Measurements from ENCODE around the gene CYB5D1. TPM values are rescaled to one million over a fixed set of nuclear protein-coding genes. Genes with fewer than 3 reads are reported as not detected.

The CYB5D1 gene
- total RNA-seq, 1 donor from 2014 or later: 6.1 TPM

GRCh38 chr17:7848739-7849129 is 9.1 kb upstream of the CYB5D1 start:
- TF ChIP-seq, protein P1, sequence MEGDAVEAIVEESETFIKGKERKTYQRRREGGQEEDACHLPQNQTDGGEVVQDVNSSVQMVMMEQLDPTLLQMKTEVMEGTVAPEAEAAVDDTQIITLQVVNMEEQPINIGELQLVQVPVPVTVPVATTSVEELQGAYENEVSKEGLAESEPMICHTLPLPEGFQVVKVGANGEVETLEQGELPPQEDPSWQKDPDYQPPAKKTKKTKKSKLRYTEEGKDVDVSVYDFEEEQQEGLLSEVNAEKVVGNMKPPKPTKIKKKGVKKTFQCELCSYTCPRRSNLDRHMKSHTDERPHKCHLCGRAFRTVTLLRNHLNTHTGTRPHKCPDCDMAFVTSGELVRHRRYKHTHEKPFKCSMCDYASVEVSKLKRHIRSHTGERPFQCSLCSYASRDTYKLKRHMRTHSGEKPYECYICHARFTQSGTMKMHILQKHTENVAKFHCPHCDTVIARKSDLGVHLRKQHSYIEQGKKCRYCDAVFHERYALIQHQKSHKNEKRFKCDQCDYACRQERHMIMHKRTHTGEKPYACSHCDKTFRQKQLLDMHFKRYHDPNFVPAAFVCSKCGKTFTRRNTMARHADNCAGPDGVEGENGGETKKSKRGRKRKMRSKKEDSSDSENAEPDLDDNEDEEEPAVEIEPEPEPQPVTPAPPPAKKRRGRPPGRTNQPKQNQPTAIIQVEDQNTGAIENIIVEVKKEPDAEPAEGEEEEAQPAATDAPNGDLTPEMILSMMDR (IDR thresholded peaks at IDR 0.05): no peak
- peaks cover 72% of the 10 kb centered on the region for H3K36me3 Mint-ChIP-seq (ENCODE audit: low read depth)
- H3K9me3 Mint-ChIP-seq: no peaks in the 10 kb centered on the region
- no peaks in the 10 kb centered on the region for H3K27me3 Mint-ChIP-seq
- DNase-seq (no peak), ATAC-seq (ENCODE audit: low read depth) (no peak)
- POLR2A ChIA-PET: interaction anchor here (3.9 kb wide), 1 partner anchor 13 kb away, joined by 35 read pairs; no protein-coding TSS in a partner anchor
- CTCF ChIA-PET: interaction anchor here (3.2 kb wide), 1 partner anchor 14 kb away, joined by 35 read pairs; no protein-coding TSS in a partner anchor
- no peak overlapping the region for H3K27ac Mint-ChIP-seq
- H3K4me1 Mint-ChIP-seq: peaks cover 49% of the 10 kb centered on the region
- intact Hi-C loops (cut with micrococcal nuclease): no loop called here
- H3K4me3 Mint-ChIP-seq: no peak overlapping the region

DNA sequence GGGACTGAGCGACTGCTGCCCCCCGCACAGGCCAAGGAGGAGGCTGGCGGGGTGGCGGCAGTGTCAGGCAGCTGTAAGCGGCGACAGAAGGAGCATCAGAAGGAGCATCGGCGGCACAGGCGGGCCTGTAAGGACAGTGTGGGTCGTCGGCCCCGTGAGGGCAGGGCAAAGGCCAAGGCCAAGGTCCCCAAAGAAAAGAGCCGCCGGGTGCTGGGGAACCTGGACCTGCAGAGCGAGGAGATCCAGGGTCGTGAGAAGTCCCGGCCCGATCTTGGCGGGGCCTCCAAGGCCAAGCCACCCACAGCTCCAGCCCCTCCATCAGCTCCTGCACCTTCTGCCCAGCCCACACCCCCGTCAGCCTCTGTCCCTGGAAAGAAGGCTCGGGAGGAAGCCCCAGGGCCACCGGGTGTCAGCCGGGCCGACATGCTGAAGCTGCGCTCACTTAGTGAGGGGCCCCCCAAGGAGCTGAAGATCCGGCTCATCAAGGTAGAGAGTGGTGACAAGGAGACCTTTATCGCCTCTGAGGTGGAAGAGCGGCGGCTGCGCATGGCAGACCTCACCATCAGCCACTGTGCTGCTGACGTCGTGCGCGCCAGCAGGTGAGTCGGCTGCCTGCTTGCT is 8.6 kb upstream of the CYB5D1 start:
- H3K9me3 Mint-ChIP-seq: no peaks in the 10 kb centered on the region
- DNase-seq (no peak), ATAC-seq (ENCODE audit: low read depth) (no peak)
- H3K4me1 Mint-ChIP-seq: peaks cover 47% of the 10 kb centered on the region
- H3K36me3 Mint-ChIP-seq (ENCODE audit: low read depth): peaks cover 70% of the 10 kb centered on the region
- intact Hi-C loops (cut with micrococcal nuclease): no loop called here
- CTCF ChIA-PET: interaction anchor here (3.2 kb wide), 1 partner anchor 14 kb away, joined by 35 read pairs; no protein-coding TSS in a partner anchor
- H3K27ac Mint-ChIP-seq: no peak overlapping the region
- TF ChIP-seq, protein P1 (IDR thresholded peaks at IDR 0.05): no peak
- POLR2A ChIA-PET: interaction anchor here (3.9 kb wide), 1 partner anchor 14 kb away, joined by 35 read pairs; no protein-coding TSS in a partner anchor
- no peaks in the 10 kb centered on the region for H3K27me3 Mint-ChIP-seq
- H3K4me3 Mint-ChIP-seq: no peak overlapping the region

GRCh38 chr17:7849751-7850504 is 7.9 kb upstream of the CYB5D1 start:
- intact Hi-C loops (cut with micrococcal nuclease): loop anchor here (10.0 kb wide), 1 partner anchor 375 kb away; no protein-coding TSS in a partner anchor
- Mint-ChIP-seq H3K9me3 (no peaks in the 10 kb centered on the region), H3K4me3 (no peak overlapping the region), H3K27ac (peak overlapping the region; percentile 30), H3K36me3 (ENCODE audit: low read depth) (peaks cover 68% of the 10 kb centered on the region), H3K27me3 (no peaks in the 10 kb centered on the region), H3K4me1 (peaks cover 47% of the 10 kb centered on the region)
- TF ChIP-seq, protein P1 (IDR thresholded peaks at IDR 0.05): no peak
- DNase-seq: no peak
- POLR2A ChIA-PET: interaction anchor here (1.3 to 3.9 kb wide), 4 partner anchors 8 to 164 kb away, joined by 4 to 35 read pairs (median 8); partner anchors contain the start of gene KDM6B
- no peak for ATAC-seq (ENCODE audit: low read depth)
- CTCF ChIA-PET: interaction anchor here (1.0 to 3.2 kb wide), 5 partner anchors 11 to 106 kb away, joined by 3 to 35 read pairs (median 7); partner anchors contain the start of gene KDM6B

DNA sequence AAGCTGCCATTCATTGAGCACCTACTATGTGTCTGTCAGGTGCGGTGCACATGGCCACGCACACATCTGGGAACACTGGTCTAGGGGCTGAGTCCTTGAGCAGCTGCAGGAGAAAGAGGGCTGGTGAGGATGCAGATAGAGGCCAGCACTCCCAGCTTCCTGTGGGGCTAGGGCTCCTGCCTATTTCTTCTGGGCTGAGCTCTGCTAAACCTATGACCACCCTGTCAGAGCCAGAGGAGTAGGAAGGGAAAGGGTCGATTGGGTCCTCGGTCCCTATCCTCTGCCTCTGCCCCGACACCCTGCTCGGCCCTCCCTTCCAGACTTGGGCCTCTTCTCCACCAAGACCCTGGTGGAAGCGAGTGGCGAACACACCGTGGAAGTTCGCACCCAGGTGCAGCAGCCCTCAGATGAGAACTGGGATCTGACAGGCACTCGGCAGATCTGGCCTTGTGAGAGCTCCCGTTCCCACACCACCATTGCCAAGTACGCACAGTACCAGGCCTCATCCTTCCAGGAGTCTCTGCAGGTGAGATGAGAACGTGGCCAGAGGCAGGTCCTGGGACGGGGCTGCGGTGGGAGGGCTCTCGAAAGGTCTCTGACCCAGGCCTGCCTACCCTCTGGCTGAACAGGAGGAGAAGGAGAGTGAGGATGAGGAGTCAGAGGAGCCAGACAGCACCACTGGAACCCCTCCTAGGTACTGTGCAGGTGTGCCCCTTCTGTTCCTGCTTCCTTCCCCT is 6.9 kb upstream of the CYB5D1 start:
- Mint-ChIP-seq H3K27ac (peak overlapping the region; percentile 71), H3K4me1 (peaks cover 44% of the 10 kb centered on the region), H3K36me3 (ENCODE audit: low read depth) (peaks cover 66% of the 10 kb centered on the region), H3K4me3 (peak overlapping the region; percentile 62), H3K9me3 (no peaks in the 10 kb centered on the region), H3K27me3 (no peaks in the 10 kb centered on the region)
- DNase-seq: peak; percentile 16
- POLR2A ChIA-PET: interaction anchor here (0.6 to 3.9 kb wide), 6 partner anchors 9 to 165 kb away, joined by 3 to 35 read pairs (median 6); partner anchors contain the start of gene KDM6B
- CTCF ChIA-PET: interaction anchor here (1.0 to 3.2 kb wide), 10 partner anchors 9 to 164 kb away, joined by 3 to 35 read pairs (median 4); partner anchors contain the start of genes KDM6B and TP53
- intact Hi-C loops (cut with micrococcal nuclease): loop anchor here (1.0 to 10.0 kb wide), 5 partner anchors 10 to 374 kb away; partner anchors contain the start of gene KDM6B
- ATAC-seq (ENCODE audit: low read depth): no peak
- TF ChIP-seq, protein P1 (IDR thresholded peaks at IDR 0.05): no peak

All from activated B cell treated with CpG ODN at 0.5 μM for 24 hours (primary cell).